Suppressor macrophage treated with lipopolysaccharide for 4 hours (primary cell): ENCODE data around the gene SYT1.

ENCODE experiments used
- DNase-seq: peaks from one replicate; pipeline ENCODE4 v3.0.0-alpha.2; 2020

Gene SYT1

GRCh38 chr12:79063258-79063657 lies 198.7 kb downstream of the SYT1 start:
- DNase-seq: no peak

GRCh38 chr12:79067977-79068376 lies 203.4 kb downstream of the SYT1 start:
- no peak for DNase-seq

- no peak for DNase-seq
These were observed 204.4 kb downstream of the SYT1 start for GRCh38 chr12:79069009-79069408.

- DNase-seq: no peak
These were observed 206.9 kb downstream of the SYT1 start for GRCh38 chr12:79071498-79071897.

GRCh38 chr12:79073506-79073905 lies 208.9 kb downstream of the SYT1 start:
- DNase-seq: no peak

GRCh38 chr12:79082595-79082994 lies 218.0 kb downstream of the SYT1 start:
- no peak for DNase-seq

- no peak for DNase-seq
These were observed 218.6 kb downstream of the SYT1 start for GRCh38 chr12:79083181-79083580.

GRCh38 chr12:79085106-79085682 lies 220.6 kb downstream of the SYT1 start:
- no peak for DNase-seq

GRCh38 chr12:79086541-79087296 lies 222.1 kb downstream of the SYT1 start:
- DNase-seq: no peak

- no peak for DNase-seq
These were observed 234.0 kb downstream of the SYT1 start for GRCh38 chr12:79098530-79098929.

- DNase-seq: no peak
These were observed 244.4 kb downstream of the SYT1 start for GRCh38 chr12:79108962-79109361.

- DNase-seq: no peak
These were observed 250.3 kb downstream of the SYT1 start for GRCh38 chr12:79114896-79115295.

- no peak for DNase-seq
These were observed 251.2 kb downstream of the SYT1 start for GRCh38 chr12:79115743-79116142.

GRCh38 chr12:79119796-79120195 lies 255.2 kb downstream of the SYT1 start:
- DNase-seq: no peak

GRCh38 chr12:79121486-79121885 lies 256.9 kb downstream of the SYT1 start:
- DNase-seq: no peak

GRCh38 chr12:79124385-79124784 lies 259.8 kb downstream of the SYT1 start:
- no peak for DNase-seq

- no peak for DNase-seq
These were observed 260.8 kb downstream of the SYT1 start for GRCh38 chr12:79125358-79125757.

GRCh38 chr12:79127271-79127751 lies 262.7 kb downstream of the SYT1 start:
- peak; percentile 71 for DNase-seq

GRCh38 chr12:79128956-79129355 lies 264.4 kb downstream of the SYT1 start:
- no peak for DNase-seq

GRCh38 chr12:79138872-79139271 lies 274.3 kb downstream of the SYT1 start:
- DNase-seq: no peak

GRCh38 chr12:79140711-79141110 lies 276.1 kb downstream of the SYT1 start:
- no peak for DNase-seq

- no peak for DNase-seq
These were observed 277.2 kb downstream of the SYT1 start for GRCh38 chr12:79141776-79142175.

- no peak for DNase-seq
These were observed 279.2 kb downstream of the SYT1 start for GRCh38 chr12:79143803-79144202.

GRCh38 chr12:79151956-79152355 lies 287.4 kb downstream of the SYT1 start:
- DNase-seq: no peak

GRCh38 chr12:79155683-79156082 lies 291.1 kb downstream of the SYT1 start:
- peak; percentile 41 for DNase-seq
